ENCODE data around the gene GPR32. TPM values are rescaled to one million over a fixed set of nuclear protein-coding genes. Genes with fewer than 3 reads are reported as not detected.

Gene GPR32
- total RNA-seq, 1 experiment from 2014 or later: not detected

DNA sequence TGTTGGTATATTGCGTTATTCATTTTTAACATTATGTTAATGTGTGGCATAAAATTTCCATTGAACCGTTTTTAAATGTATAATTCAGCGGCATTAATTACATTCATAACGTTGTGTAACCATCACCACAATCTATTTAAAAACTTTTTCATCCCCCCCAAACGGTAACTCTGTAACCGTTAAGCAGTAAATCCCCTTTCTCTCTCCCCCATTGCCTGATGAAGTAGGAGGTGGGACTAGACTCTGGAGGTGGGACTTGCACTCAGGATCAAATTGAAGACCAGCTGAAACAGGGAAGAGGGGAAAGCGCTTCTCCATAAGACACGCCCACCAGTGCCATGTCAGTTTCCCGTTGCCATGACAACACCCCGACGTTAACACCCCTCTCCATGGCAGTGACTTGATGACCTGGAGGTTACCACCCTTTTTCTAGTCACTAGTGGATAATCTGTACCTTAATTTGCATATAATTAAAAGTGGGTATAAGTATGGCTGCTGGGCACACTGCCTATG lies 30.3 kb upstream of the GPR32 start:
- ATAC-seq (peak; percentile 70), DNase-seq (ENCODE audit: low spot score) (peak; percentile 71)
- no peak overlapping the region for H3K4me3 Mint-ChIP-seq
- H3K4me1 Mint-ChIP-seq: peaks cover 7% of the 10 kb centered on the region
- no peaks in the 10 kb centered on the region for H3K36me3 Mint-ChIP-seq
- no peak for TF ChIP-seq MYBL2 (CRISPR knock-in tag; IDR thresholded peaks at IDR 0.05)
- TF ChIP-seq ZNF416 (CRISPR knock-in tag; IDR thresholded peaks at IDR 0.05): no peak
- no peak for TF ChIP-seq RORB (CRISPR knock-in tag; IDR thresholded peaks at IDR 0.05)
- TF ChIP-seq ZBTB21 (CRISPR knock-in tag; IDR thresholded peaks at IDR 0.05; ENCODE audit: borderline replicate concordance): no peak
- CTCF ChIA-PET: interaction anchor here (1.6 kb wide), 1 partner anchor 15 kb away, joined by 6 read pairs; no protein-coding TSS in a partner anchor
- no peak overlapping the region for H3K27ac Mint-ChIP-seq
- H3K27me3 Mint-ChIP-seq (ENCODE audit: low read depth): peaks cover 36% of the 10 kb centered on the region
- H3K9me3 Mint-ChIP-seq: no peaks in the 10 kb centered on the region
- POLR2A ChIA-PET: interaction anchor here (1.1 kb wide), 1 partner anchor 11 kb away, joined by 3 read pairs; no protein-coding TSS in a partner anchor

DNA sequence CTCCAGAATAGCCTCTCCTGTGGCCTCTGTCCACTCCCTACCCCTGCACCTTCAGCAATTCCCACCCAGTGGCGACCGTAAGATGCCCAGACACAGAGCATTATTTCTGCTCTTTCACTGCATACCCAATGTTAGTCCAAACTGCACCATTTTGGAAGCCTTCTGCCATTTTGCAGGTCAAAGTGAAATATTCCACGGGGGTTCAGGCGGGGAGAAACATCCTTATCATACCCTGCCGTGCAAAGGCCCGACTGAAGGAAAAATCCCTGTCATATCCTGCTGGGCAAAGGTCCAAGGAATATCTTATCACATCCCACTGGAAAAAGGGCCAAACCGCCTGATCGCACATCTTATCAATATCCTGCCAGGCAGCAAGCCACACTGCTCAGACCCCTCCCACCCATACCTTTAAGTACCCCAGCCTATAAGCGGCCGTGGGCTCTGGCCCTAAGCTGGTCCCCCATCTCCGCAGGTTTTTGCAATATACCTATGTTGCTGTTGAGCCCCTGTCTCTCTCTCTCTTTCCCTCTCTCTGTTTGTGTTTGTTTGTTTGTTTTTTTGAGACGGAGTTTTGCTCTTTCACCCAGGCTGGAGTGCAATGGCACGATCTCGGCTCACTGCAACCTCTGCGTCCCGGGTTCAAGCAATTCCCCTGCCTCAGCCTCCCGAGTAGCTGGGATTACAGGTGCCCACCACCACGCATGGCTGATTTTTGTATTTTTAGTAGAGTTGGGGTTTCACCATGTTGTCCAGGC lies 28.9 kb upstream of the GPR32 start:
- ChIA-PET POLR2A (interaction anchor here (0.6 kb wide), 1 partner anchor 16 kb away, joined by 3 read pairs; no protein-coding TSS in a partner anchor), CTCF (interaction anchor here (0.7 kb wide), 1 partner anchor 21 kb away, joined by 3 read pairs; no protein-coding TSS in a partner anchor)
- Mint-ChIP-seq H3K36me3 (no peaks in the 10 kb centered on the region), H3K27ac (no peak overlapping the region), H3K4me1 (peaks cover 7% of the 10 kb centered on the region), H3K4me3 (no peak overlapping the region), H3K9me3 (no peaks in the 10 kb centered on the region), H3K27me3 (ENCODE audit: low read depth) (peaks cover 27% of the 10 kb centered on the region)
- ATAC-seq: no peak
- DNase-seq (ENCODE audit: low spot score): no peak
- TF ChIP-seq NFYB (CRISPR knock-in tag; conservative IDR thresholded peaks at IDR 0.05; ENCODE audit: low read depth) (no peak), CBFB (CRISPR knock-in tag; IDR thresholded peaks at IDR 0.05; ENCODE audit: low read depth) (no peak), NR3C1 (CRISPR knock-in tag; conservative IDR thresholded peaks at IDR 0.05; ENCODE audit: low read depth) (no peak), ESRRA (CRISPR knock-in tag; IDR thresholded peaks at IDR 0.05; ENCODE audit: borderline replicate concordance) (no peak)
- TF ChIP-seq, protein P1, sequence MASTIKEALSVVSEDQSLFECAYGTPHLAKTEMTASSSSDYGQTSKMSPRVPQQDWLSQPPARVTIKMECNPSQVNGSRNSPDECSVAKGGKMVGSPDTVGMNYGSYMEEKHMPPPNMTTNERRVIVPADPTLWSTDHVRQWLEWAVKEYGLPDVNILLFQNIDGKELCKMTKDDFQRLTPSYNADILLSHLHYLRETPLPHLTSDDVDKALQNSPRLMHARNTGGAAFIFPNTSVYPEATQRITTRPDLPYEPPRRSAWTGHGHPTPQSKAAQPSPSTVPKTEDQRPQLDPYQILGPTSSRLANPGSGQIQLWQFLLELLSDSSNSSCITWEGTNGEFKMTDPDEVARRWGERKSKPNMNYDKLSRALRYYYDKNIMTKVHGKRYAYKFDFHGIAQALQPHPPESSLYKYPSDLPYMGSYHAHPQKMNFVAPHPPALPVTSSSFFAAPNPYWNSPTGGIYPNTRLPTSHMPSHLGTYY (CRISPR knock-in tag; IDR thresholded peaks at IDR 0.05): no peak
- TF ChIP-seq, protein P2, sequence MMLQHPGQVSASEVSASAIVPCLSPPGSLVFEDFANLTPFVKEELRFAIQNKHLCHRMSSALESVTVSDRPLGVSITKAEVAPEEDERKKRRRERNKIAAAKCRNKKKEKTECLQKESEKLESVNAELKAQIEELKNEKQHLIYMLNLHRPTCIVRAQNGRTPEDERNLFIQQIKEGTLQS (CRISPR knock-in tag; conservative IDR thresholded peaks at IDR 0.05): no peak
- TF ChIP-seq, protein P3, sequence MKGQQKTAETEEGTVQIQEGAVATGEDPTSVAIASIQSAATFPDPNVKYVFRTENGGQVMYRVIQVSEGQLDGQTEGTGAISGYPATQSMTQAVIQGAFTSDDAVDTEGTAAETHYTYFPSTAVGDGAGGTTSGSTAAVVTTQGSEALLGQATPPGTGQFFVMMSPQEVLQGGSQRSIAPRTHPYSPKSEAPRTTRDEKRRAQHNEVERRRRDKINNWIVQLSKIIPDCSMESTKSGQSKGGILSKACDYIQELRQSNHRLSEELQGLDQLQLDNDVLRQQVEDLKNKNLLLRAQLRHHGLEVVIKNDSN (CRISPR knock-in tag; IDR thresholded peaks at IDR 0.05): no peak
- TF ChIP-seq, protein P4, sequence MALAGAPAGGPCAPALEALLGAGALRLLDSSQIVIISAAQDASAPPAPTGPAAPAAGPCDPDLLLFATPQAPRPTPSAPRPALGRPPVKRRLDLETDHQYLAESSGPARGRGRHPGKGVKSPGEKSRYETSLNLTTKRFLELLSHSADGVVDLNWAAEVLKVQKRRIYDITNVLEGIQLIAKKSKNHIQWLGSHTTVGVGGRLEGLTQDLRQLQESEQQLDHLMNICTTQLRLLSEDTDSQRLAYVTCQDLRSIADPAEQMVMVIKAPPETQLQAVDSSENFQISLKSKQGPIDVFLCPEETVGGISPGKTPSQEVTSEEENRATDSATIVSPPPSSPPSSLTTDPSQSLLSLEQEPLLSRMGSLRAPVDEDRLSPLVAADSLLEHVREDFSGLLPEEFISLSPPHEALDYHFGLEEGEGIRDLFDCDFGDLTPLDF (CRISPR knock-in tag; IDR thresholded peaks at IDR 0.05): no peak
- TF ChIP-seq, protein P5, sequence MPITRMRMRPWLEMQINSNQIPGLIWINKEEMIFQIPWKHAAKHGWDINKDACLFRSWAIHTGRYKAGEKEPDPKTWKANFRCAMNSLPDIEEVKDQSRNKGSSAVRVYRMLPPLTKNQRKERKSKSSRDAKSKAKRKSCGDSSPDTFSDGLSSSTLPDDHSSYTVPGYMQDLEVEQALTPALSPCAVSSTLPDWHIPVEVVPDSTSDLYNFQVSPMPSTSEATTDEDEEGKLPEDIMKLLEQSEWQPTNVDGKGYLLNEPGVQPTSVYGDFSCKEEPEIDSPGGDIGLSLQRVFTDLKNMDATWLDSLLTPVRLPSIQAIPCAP (CRISPR knock-in tag; IDR thresholded peaks at IDR 0.05): no peak
- TF ChIP-seq, protein P6, sequence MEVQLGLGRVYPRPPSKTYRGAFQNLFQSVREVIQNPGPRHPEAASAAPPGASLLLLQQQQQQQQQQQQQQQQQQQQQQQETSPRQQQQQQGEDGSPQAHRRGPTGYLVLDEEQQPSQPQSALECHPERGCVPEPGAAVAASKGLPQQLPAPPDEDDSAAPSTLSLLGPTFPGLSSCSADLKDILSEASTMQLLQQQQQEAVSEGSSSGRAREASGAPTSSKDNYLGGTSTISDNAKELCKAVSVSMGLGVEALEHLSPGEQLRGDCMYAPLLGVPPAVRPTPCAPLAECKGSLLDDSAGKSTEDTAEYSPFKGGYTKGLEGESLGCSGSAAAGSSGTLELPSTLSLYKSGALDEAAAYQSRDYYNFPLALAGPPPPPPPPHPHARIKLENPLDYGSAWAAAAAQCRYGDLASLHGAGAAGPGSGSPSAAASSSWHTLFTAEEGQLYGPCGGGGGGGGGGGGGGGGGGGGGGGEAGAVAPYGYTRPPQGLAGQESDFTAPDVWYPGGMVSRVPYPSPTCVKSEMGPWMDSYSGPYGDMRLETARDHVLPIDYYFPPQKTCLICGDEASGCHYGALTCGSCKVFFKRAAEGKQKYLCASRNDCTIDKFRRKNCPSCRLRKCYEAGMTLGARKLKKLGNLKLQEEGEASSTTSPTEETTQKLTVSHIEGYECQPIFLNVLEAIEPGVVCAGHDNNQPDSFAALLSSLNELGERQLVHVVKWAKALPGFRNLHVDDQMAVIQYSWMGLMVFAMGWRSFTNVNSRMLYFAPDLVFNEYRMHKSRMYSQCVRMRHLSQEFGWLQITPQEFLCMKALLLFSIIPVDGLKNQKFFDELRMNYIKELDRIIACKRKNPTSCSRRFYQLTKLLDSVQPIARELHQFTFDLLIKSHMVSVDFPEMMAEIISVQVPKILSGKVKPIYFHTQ (CRISPR knock-in tag; IDR thresholded peaks at IDR 0.05): no peak
